HT1080 (cell line): ENCODE measurements around the gene RNASE13. TPM values are rescaled to one million over a fixed set of nuclear protein-coding genes. Genes with fewer than 3 reads are reported as not detected.
"Not testable (repeated sequence)": the region's sequence is repeated elsewhere in the genome, so short reads cannot be mapped to it uniquely, and the experiment has no call there.

Experiments used
- DNase-seq: peaks from one replicate; pipeline ENCODE4 v3.0.0-alpha.2; 2015; ENCODE audit warnings: low read depth
- total RNA-seq: library from RNA; depleted of rRNA; stranded (reverse); fragments of >200 nt; shearing (Covaris generic); gene quantifications from 2 replicates; pipeline ENCODE4 v1.2.3, GENCODE V29; 2014; rRNA removed

RNASE13 gene
- total RNA-seq, 1 experiment from 2014 or later, result not detected

- peak; percentile 96 for DNase-seq
These were observed 44.6 kb downstream of the RNASE13 start, which contains the start of gene METTL17 for GRCh38 chr14:20989787-20990600. Gene METTL17, plus strand, starts transcription at chr14:20989980. Its CDS starts 23 bp downstream, at chr14:20990003.

GRCh38 chr14:20989471-20989786, 45.2 kb downstream of the RNASE13 start:
- DNase-seq, result no peak

GRCh38 chr14:20988717-20989470, 45.7 kb downstream of the RNASE13 start:
- no peak for DNase-seq

GRCh38 chr14:20986811-20987210, 47.8 kb downstream of the RNASE13 start:
- DNase-seq, result peak; percentile 92

GRCh38 chr14:20985650-20986049, 49.0 kb downstream of the RNASE13 start:
- not testable (repeated sequence) for DNase-seq

Other genes with a start within 250 kb of the RNASE13 start
- 1.0 and 1.1 TPM in 2 replicates for gene RNASE1, start 232.0 kb downstream of the RNASE13 start, total RNA-seq
- gene RNASE3, start 143.4 kb downstream of the RNASE13 start, total RNA-seq, result not detected in 2 replicates
- not detected in 2 replicates for gene RNASE2, start 79.3 kb downstream of the RNASE13 start, total RNA-seq
- 100 and 101 TPM in 2 replicates for gene METTL17, start 44.8 kb downstream of the RNASE13 start, total RNA-seq
- 0.05 TPM in 1 of 2 replicates, not detected in the other for gene SLC39A2, start 35.5 kb downstream of the RNASE13 start, total RNA-seq
- gene NDRG2, start 9.7 kb downstream of the RNASE13 start, total RNA-seq, result 13.1 and 16.9 TPM in 2 replicates
- not detected in 2 replicates for gene TPPP2, start 4.6 kb downstream of the RNASE13 start, total RNA-seq
- gene RNASE7, start 7.6 kb upstream of the RNASE13 start, total RNA-seq, result 0.43 TPM in 1 of 2 replicates, not detected in the other
- gene RNASE8, start 23.0 kb upstream of the RNASE13 start, total RNA-seq, result not detected in 2 replicates
- gene ARHGEF40, start 35.5 kb upstream of the RNASE13 start, total RNA-seq, result 16.5 and 18.8 TPM in 2 replicates
- gene ZNF219, start 63.8 kb upstream of the RNASE13 start, total RNA-seq, result 15.0 and 18.7 TPM in 2 replicates
- 0.50 TPM in 1 of 2 replicates, not detected in the other for gene TMEM253, start 66.3 kb upstream of the RNASE13 start, total RNA-seq
- gene OR5AU1, start 121.3 kb upstream of the RNASE13 start, total RNA-seq, result not detected in 2 replicates
- gene HNRNPC, start 234.6 kb upstream of the RNASE13 start, total RNA-seq, result 1,396 and 1,870 TPM in 2 replicates
- not detected in 2 replicates for gene RPGRIP1, start 245.3 kb upstream of the RNASE13 start, total RNA-seq